GM10847 (cell line): ENCODE results near the gene PINLYP.

Experiments
- POLR2A ChIP-seq: IDR thresholded peaks from 2 replicates; pipeline ENCODE4 v1.6.1; 2011; ENCODE audit not compliant: insufficient read length; ENCODE audit errors: extremely low read depth

The PINLYP gene

GRCh38 chr19:43607238-43608205 is 31.9 kb downstream of the PINLYP start:
- TF ChIP-seq POLR2A: no peak

GRCh38 chr19:43609872-43610271 is 34.3 kb downstream of the PINLYP start:
- no peak for TF ChIP-seq POLR2A

GRCh38 chr19:43610493-43610892 is 34.9 kb downstream of the PINLYP start:
- TF ChIP-seq POLR2A: no peak

- no peak for TF ChIP-seq POLR2A
Observed at GRCh38 chr19:43611788-43612187, 36.2 kb downstream of the PINLYP start, which contains the start of gene SRRM5. SRRM5 (plus strand) TSS chr19:43612088; CDS start chr19:43612122, 34 bp downstream.

- no peak for TF ChIP-seq POLR2A
Observed at GRCh38 chr19:43612374-43612773, 36.8 kb downstream of the PINLYP start.

GRCh38 chr19:43616306-43616705 is 40.7 kb downstream of the PINLYP start:
- no peak for TF ChIP-seq POLR2A

- TF ChIP-seq POLR2A: no peak
Observed at GRCh38 chr19:43616954-43617353, 41.4 kb downstream of the PINLYP start.

GRCh38 chr19:43618921-43619261 is 43.3 kb downstream of the PINLYP start:
- TF ChIP-seq POLR2A: no peak

- TF ChIP-seq POLR2A: peak; percentile 92
Observed at GRCh38 chr19:43619262-43620060, 43.9 kb downstream of the PINLYP start, which contains the start of gene ZNF428. ZNF428 (minus strand) TSS chr19:43619629; CDS start chr19:43614304, 5,325 bp downstream.

GRCh38 chr19:43620061-43621001 is 44.7 kb downstream of the PINLYP start:
- TF ChIP-seq POLR2A: no peak

GRCh38 chr19:43622070-43622469 is 46.5 kb downstream of the PINLYP start:
- TF ChIP-seq POLR2A: no peak

GRCh38 chr19:43622956-43623355 is 47.4 kb downstream of the PINLYP start:
- no peak for TF ChIP-seq POLR2A

GRCh38 chr19:43623889-43624670 is 48.5 kb downstream of the PINLYP start:
- TF ChIP-seq POLR2A: no peak

GRCh38 chr19:43624933-43625332 is 49.3 kb downstream of the PINLYP start:
- no peak for TF ChIP-seq POLR2A

- TF ChIP-seq POLR2A: no peak
Observed at GRCh38 chr19:43625918-43626579, 50.4 kb downstream of the PINLYP start.
